H9 (cell line): Measurements from ENCODE around the gene SIGLEC11. TPM values are rescaled to one million over a fixed set of nuclear protein-coding genes. Genes with fewer than 3 reads are reported as not detected.

Experiments used
- DNase-seq: peaks from one replicate; pipeline ENCODE4 v3.0.0-alpha.2; 2017
- H2AFZ ChIP-seq: one replicate; pipeline ENCODE4 v1.6.1; 2013; ENCODE audit warnings: mild to moderate bottlenecking, low read length, control low read depth, moderate library complexity
- H2AK5ac ChIP-seq: 2 replicates; pipeline ENCODE4 v1.6.1; 2013; ENCODE audit warnings: low read length, control low read depth, mixed read lengths; ENCODE audit not compliant: insufficient read length
- H2BK120ac ChIP-seq: one replicate; pipeline ENCODE4 v1.6.1; 2013; ENCODE audit warnings: low read depth, mild to moderate bottlenecking, low read length, control low read depth, inconsistent platforms; ENCODE audit not compliant: poor library complexity, severe bottlenecking
- H2BK12ac ChIP-seq: 2 replicates; pipeline ENCODE4 v1.6.1; 2013; ENCODE audit warnings: low read length, control low read depth, mixed read lengths, low read depth; ENCODE audit not compliant: insufficient read length
- H2BK15ac ChIP-seq: 2 replicates; pipeline ENCODE4 v1.6.1; 2013; ENCODE audit warnings: low read depth, low read length, control low read depth
- H2BK20ac ChIP-seq: one replicate; pipeline ENCODE4 v1.6.1; 2013; ENCODE audit warnings: low read depth, mild to moderate bottlenecking, low read length, control low read depth, inconsistent platforms; ENCODE audit not compliant: poor library complexity, severe bottlenecking
- H2BK5ac ChIP-seq: 2 replicates; pipeline ENCODE4 v1.6.1; 2013; ENCODE audit warnings: low read length, control low read depth, mixed read lengths; ENCODE audit not compliant: insufficient read length
- H3K14ac ChIP-seq: 2 replicates; pipeline ENCODE4 v1.6.1; 2013; ENCODE audit warnings: low read length, control low read depth; ENCODE audit not compliant: insufficient read depth
- H3K18ac ChIP-seq: 2 replicates; pipeline ENCODE4 v1.6.1; 2013; ENCODE audit warnings: low read depth, mild to moderate bottlenecking, mixed read lengths, low read length, control low read depth; ENCODE audit not compliant: insufficient read length
- H3K23ac ChIP-seq: 2 replicates; pipeline ENCODE4 v1.6.1; 2013; ENCODE audit warnings: low read length, control low read depth, mixed read lengths, low read depth; ENCODE audit not compliant: insufficient read length
- H3K23me2 ChIP-seq: 2 replicates; pipeline ENCODE4 v1.6.1; 2013; ENCODE audit warnings: low read depth, mild to moderate bottlenecking, mixed read lengths, low read length, control low read depth; ENCODE audit not compliant: insufficient read length, poor library complexity, severe bottlenecking
- H3K27ac ChIP-seq: 2 replicates; pipeline ENCODE4 v1.5.1; 2013; ENCODE audit warnings: low read length, control low read depth, mixed read lengths, low read depth; ENCODE audit not compliant: insufficient read length
- H3K27me3 ChIP-seq: 2 replicates; pipeline ENCODE4 v1.6.1; 2013; ENCODE audit warnings: low read length, control low read depth, inconsistent platforms; ENCODE audit not compliant: insufficient read depth
- H3K4ac ChIP-seq: 2 replicates; pipeline ENCODE4 v1.6.1; 2013; ENCODE audit warnings: low read depth, mild to moderate bottlenecking, control low read depth, inconsistent platforms, low read length, moderate library complexity
- H3K4me1 ChIP-seq: 2 replicates; pipeline ENCODE4 v1.6.1; 2013; ENCODE audit warnings: low read length, control low read depth, inconsistent platforms; ENCODE audit not compliant: insufficient read depth
- H3K4me2 ChIP-seq: 2 replicates; pipeline ENCODE4 v1.6.1; 2013; ENCODE audit warnings: low read length, control low read depth, mixed read lengths; ENCODE audit not compliant: insufficient read length, insufficient read depth
- H3K56ac ChIP-seq: 2 replicates; pipeline ENCODE4 v1.6.1; 2013; ENCODE audit warnings: low read depth, mild to moderate bottlenecking, mixed read lengths, low read length, control low read depth; ENCODE audit not compliant: insufficient read length
- H3K79me1 ChIP-seq: 2 replicates; pipeline ENCODE4 v1.6.1; 2013; ENCODE audit warnings: low read depth, mild to moderate bottlenecking, moderate library complexity, low read length, control low read depth, inconsistent platforms; ENCODE audit not compliant: insufficient read depth, poor library complexity, severe bottlenecking
- H3K79me2 ChIP-seq: 2 replicates; pipeline ENCODE4 v1.6.1; 2013; ENCODE audit warnings: low read length, control low read depth, inconsistent platforms; ENCODE audit not compliant: insufficient read depth
- H3K9ac ChIP-seq: 2 replicates; pipeline ENCODE4 v1.6.1; 2013; ENCODE audit warnings: low read length, control low read depth, mixed read lengths; ENCODE audit not compliant: insufficient read length; ENCODE audit errors: extremely low read depth
- H3K9me3 ChIP-seq: one replicate; pipeline ENCODE4 v1.6.1; 2013; ENCODE audit warnings: low read depth, low read length, inconsistent platforms; ENCODE audit not compliant: control insufficient read depth
- H3T11ph ChIP-seq: one replicate; pipeline ENCODE4 v1.6.1; 2013; ENCODE audit warnings: mild to moderate bottlenecking, low read length, control low read depth, inconsistent platforms
- H4K20me1 ChIP-seq: one replicate; pipeline ENCODE4 v1.6.1; 2013; ENCODE audit not compliant: control insufficient read depth, insufficient read length, insufficient read depth
- H4K5ac ChIP-seq: 2 replicates; pipeline ENCODE4 v1.6.1; 2013; ENCODE audit warnings: low read depth, mild to moderate bottlenecking, mixed read lengths, low read length, control low read depth; ENCODE audit not compliant: insufficient read length
- H4K8ac ChIP-seq: replicated peaks from 2 replicates; pipeline ENCODE4 v1.6.1; 2013; ENCODE audit warnings: low read length, control low read depth, mixed read lengths, low read depth; ENCODE audit not compliant: insufficient read length
- H4K91ac ChIP-seq: 2 replicates; pipeline ENCODE4 v1.6.1; 2013; ENCODE audit warnings: low read depth, mild to moderate bottlenecking, moderate library complexity, mixed read lengths, low read length, control low read depth; ENCODE audit not compliant: insufficient read length
- H3K27ac Mint-ChIP-seq, 3 experiments: 2 replicates in 2 of 3; 3 replicates in 1 of 3; pipeline ENCODE4 v1.8.0; 2020 to 2021; ENCODE audit warnings: mixed read lengths in 3 of 3, mild to moderate bottlenecking in 1 of 3, moderate library complexity in 1 of 3
- H3K27me3 Mint-ChIP-seq: 2 replicates; pipeline ENCODE4 v1.8.0; 2021; ENCODE audit warnings: low read depth, mild to moderate bottlenecking, moderate library complexity, mixed read lengths
- H3K36me3 Mint-ChIP-seq, 3 experiments: 2 replicates in 2 of 3; 3 replicates in 1 of 3; pipeline ENCODE4 v1.8.0; 2020 to 2021; ENCODE audit warnings: low read depth in 3 of 3, mixed read lengths in 3 of 3; ENCODE audit not compliant: insufficient read depth in 1 of 3
- H3K4me1 Mint-ChIP-seq, 2 experiments: 2 replicates each; pipeline ENCODE4 v1.8.0; 2020; ENCODE audit warnings: mixed read lengths in 2 of 2
- H3K4me3 Mint-ChIP-seq, 2 experiments: 2 replicates in 1 of 2; 3 replicates in 1 of 2; pipeline ENCODE4 v1.8.0; 2020 to 2021; ENCODE audit warnings: mild to moderate bottlenecking in 2 of 2, mixed read lengths in 2 of 2, moderate library complexity in 1 of 2
- H3K9me3 Mint-ChIP-seq, 2 experiments: 2 replicates in 1 of 2; 3 replicates in 1 of 2; pipeline ENCODE4 v1.8.0; 2020; ENCODE audit warnings: mild to moderate bottlenecking in 2 of 2, mixed read lengths in 2 of 2, moderate library complexity in 1 of 2
- WGBS: extraction: QIAGEN DNeasy Blood & Tissue Kit; methylation state at CpG from one replicate; pipeline ENCODE4 v1.1.7; 2013; ENCODE audit warnings: missing lambda C conversion rate, low lambda C conversion rate, mixed read lengths; ENCODE audit not compliant: insufficient read length; ENCODE audit errors: extremely low coverage; 5-methylcytosine and 5-hydroxymethylcytosine counted together
- total RNA-seq: library from RNA; stranded (reverse); gene quantifications from 2 replicates; pipeline ENCODE4 v1.2.1, GENCODE V29; 2021
- TF ChIP-seq, protein P1 (sequence below): fragments of 200-600 bp; sonication (generic); conservative IDR thresholded peaks from 3 replicates; pipeline ENCODE4 v1.8.0; 2021; ENCODE audit warnings: antibody characterized with exemption, mild to moderate bottlenecking

The SIGLEC11 gene
- total RNA-seq, 1 experiment from 2014 or later = not detected

GRCh38 chr19:49957262-49957915 is 3.6 kb downstream of the SIGLEC11 start:
- H4K20me1 ChIP-seq = no peaks in the 10 kb centered on the region
- DNase-seq = no peak
- no peak overlapping the region for H4K8ac ChIP-seq
- no peak overlapping the region for H2AFZ ChIP-seq
- H3K27ac Mint-ChIP-seq = no peak overlapping the region
- H3K4me1 ChIP-seq = peaks cover 3% of the 10 kb centered on the region; the same call in 1 of the 2 replicates
- H3K9me3 ChIP-seq = no peaks in the 10 kb centered on the region
- no peak overlapping the region for H3K4ac ChIP-seq
- H3T11ph ChIP-seq = no peak overlapping the region
- peak overlapping the region; percentile 83 for H2BK20ac ChIP-seq
- H3K4me1 Mint-ChIP-seq = peaks cover 22 to 44% of the 10 kb centered on the region in 2 experiments
- peaks cover 0 to 4% (median 0%) of the 10 kb centered on the region in 3 experiments; a peak in 2 of 7 replicates for H3K36me3 Mint-ChIP-seq
- H3K9ac ChIP-seq = no peak overlapping the region
- no peak overlapping the region for H3K14ac ChIP-seq
- no peak overlapping the region for H3K18ac ChIP-seq
- H3K79me1 ChIP-seq = no peaks in the 10 kb centered on the region
- no peak overlapping the region for H3K4me2 ChIP-seq
- H2BK5ac ChIP-seq = no peak overlapping the region
- no peak overlapping the region for H2BK12ac ChIP-seq
- H3K27me3 Mint-ChIP-seq = peaks cover 8% of the 10 kb centered on the region
- no peak overlapping the region for H3K23ac ChIP-seq
- H3K27ac ChIP-seq = no peak overlapping the region
- no peak overlapping the region for H3K4me3 Mint-ChIP-seq
- WGBS = no CpG with 5 or more reads among the region's 10 CpGs
- H2BK15ac ChIP-seq = no peak overlapping the region
- TF ChIP-seq, protein P1, sequence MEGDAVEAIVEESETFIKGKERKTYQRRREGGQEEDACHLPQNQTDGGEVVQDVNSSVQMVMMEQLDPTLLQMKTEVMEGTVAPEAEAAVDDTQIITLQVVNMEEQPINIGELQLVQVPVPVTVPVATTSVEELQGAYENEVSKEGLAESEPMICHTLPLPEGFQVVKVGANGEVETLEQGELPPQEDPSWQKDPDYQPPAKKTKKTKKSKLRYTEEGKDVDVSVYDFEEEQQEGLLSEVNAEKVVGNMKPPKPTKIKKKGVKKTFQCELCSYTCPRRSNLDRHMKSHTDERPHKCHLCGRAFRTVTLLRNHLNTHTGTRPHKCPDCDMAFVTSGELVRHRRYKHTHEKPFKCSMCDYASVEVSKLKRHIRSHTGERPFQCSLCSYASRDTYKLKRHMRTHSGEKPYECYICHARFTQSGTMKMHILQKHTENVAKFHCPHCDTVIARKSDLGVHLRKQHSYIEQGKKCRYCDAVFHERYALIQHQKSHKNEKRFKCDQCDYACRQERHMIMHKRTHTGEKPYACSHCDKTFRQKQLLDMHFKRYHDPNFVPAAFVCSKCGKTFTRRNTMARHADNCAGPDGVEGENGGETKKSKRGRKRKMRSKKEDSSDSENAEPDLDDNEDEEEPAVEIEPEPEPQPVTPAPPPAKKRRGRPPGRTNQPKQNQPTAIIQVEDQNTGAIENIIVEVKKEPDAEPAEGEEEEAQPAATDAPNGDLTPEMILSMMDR = no peak
- H3K23me2 ChIP-seq = no peaks in the 10 kb centered on the region
- H3K27me3 ChIP-seq = no peaks in the 10 kb centered on the region
- H2BK120ac ChIP-seq = no peak overlapping the region
- no peak overlapping the region for H3K56ac ChIP-seq
- H3K79me2 ChIP-seq = no peaks in the 10 kb centered on the region
- H4K5ac ChIP-seq = no peak overlapping the region
- H3K9me3 Mint-ChIP-seq = peaks cover 7 to 9% of the 10 kb centered on the region in 2 experiments; a peak in 4 of 5 replicates
- no peak overlapping the region for H4K91ac ChIP-seq
- no peak overlapping the region for H2AK5ac ChIP-seq
